A549 (cell line): ENCODE results near the gene KLF3. TPM values are rescaled to one million over a fixed set of nuclear protein-coding genes. Genes with fewer than 3 reads are reported as not detected.

ENCODE experiments used
- ATAC-seq, 2 experiments: fragments of 200-7000 bp in 1 of 2; fragments of >200 bp in 1 of 2; cut with Nextera tagmentation in 1 of 2; cut with Tn5 transposase in 1 of 2; 3 replicates each; pipeline versions ENCODE4 v1.8.0 to v1.9.1; 2018 to 2020; ENCODE audit warnings: mild to moderate bottlenecking in 1 of 2, moderate library complexity in 1 of 2
- CTCF ChIA-PET: fragments of 300-600 bp; sonication (Branson Sonifier 250); formaldehyde crosslinking; extraction: SDS; loops from one replicate; lab custom pipeline; 2021; ENCODE audit warnings: antibody characterized with exemption, inconsistent platforms; lab: Yijun Ruan, JAX
- POLR2A ChIA-PET: fragments of 350-600 bp; formaldehyde crosslinking; extraction: SDS; loops from one replicate; lab custom pipeline; 2021; ENCODE audit warnings: antibody characterized with exemption, inconsistent platforms; lab: Yijun Ruan, JAX
- DNase-seq, 2 experiments: peaks; one replicate each; pipeline versions ENCODE4 v3.0.0 to v3.0.0-alpha.2; 2011 to 2016; ENCODE audit warnings: low read depth in 1 of 2, low spot score in 1 of 2
- FAIRE-seq: peaks from 2 replicates; lab custom pipeline; 2011; peaks lifted over from hg19 to GRCh38; lab: Jason Lieb, UNC
- H3K27ac ChIP-seq, 2 experiments: fragments of >200 bp; sonication (Bioruptor Twin); formaldehyde crosslinking; 3 replicates each; pipeline ENCODE4 v1.5.1; 2016 to 2017
- H3K4me1 ChIP-seq: fragments of >200 bp; sonication (Bioruptor Twin); formaldehyde crosslinking; 3 replicates; pipeline ENCODE4 v1.6.1; 2016
- H3K4me2 ChIP-seq: fragments of >200 bp; sonication (Bioruptor Twin); formaldehyde crosslinking; 3 replicates; pipeline ENCODE4 v1.6.1; 2016
- H3K4me3 ChIP-seq: fragments of >200 bp; sonication (Bioruptor Twin); formaldehyde crosslinking; 3 replicates; pipeline ENCODE4 v1.5.1; 2016
- H3K9me3 ChIP-seq: fragments of >200 bp; sonication (Bioruptor Twin); formaldehyde crosslinking; 3 replicates; pipeline ENCODE4 v1.6.1; 2016
- BHLHE40 ChIP-seq: IDR thresholded peaks from 2 replicates; pipeline ENCODE4 v1.6.1; 2012; ENCODE audit warnings: low read depth, low read length, inconsistent platforms
- CBX8 ChIP-seq: fragments of 200-600 bp; sonication (generic); IDR thresholded peaks from 2 replicates; pipeline ENCODE4 v1.6.1; 2016
- CHD2 ChIP-seq: fragments of 150-350 bp; IDR thresholded peaks from 2 replicates; pipeline ENCODE4 v1.6.1; 2014; ENCODE audit warnings: low read length; ENCODE audit not compliant: partially characterized antibody
- CTCF ChIP-seq: fragments of >200 bp; sonication (Bioruptor Twin); formaldehyde crosslinking; IDR thresholded peaks from 3 replicates; pipeline ENCODE4 v1.5.1; 2016
- E2F6 ChIP-seq: IDR thresholded peaks from 2 replicates; pipeline ENCODE4 v1.6.1; 2012; ENCODE audit warnings: low read depth, borderline replicate concordance
- EHF ChIP-seq: fragments of 250-450 bp; sonication (Bioruptor Pico); IDR thresholded peaks from 2 replicates; pipeline ENCODE4 v1.5.0; 2020; ENCODE audit warnings: mild to moderate bottlenecking
- HDAC2 ChIP-seq: fragments of 200-600 bp; sonication (generic); IDR thresholded peaks from 2 replicates; pipeline ENCODE4 v1.6.1; 2016
- HES2 ChIP-seq: fragments of >200 bp; sonication (Bioruptor Twin); formaldehyde crosslinking; IDR thresholded peaks from 2 replicates; pipeline ENCODE4 v1.6.1; 2016
- HMGXB4 ChIP-seq: fragments of 250-450 bp; sonication (Bioruptor Pico); IDR thresholded peaks from 2 replicates; pipeline ENCODE4 v1.5.0; 2021; ENCODE audit warnings: mild to moderate bottlenecking, moderate library complexity, borderline replicate concordance
- HOXA7 ChIP-seq: fragments of 250-450 bp; sonication (Bioruptor Pico); IDR thresholded peaks from 2 replicates; pipeline ENCODE4 v1.5.0; 2020; ENCODE audit warnings: mild to moderate bottlenecking, moderate library complexity
- HOXB5 ChIP-seq: fragments of 250-450 bp; sonication (Bioruptor Pico); IDR thresholded peaks from 2 replicates; pipeline ENCODE4 v1.5.0; 2020; ENCODE audit warnings: mild to moderate bottlenecking, moderate library complexity
- JUN ChIP-seq, 2 experiments: fragments of >200 bp; sonication (Bioruptor Twin); formaldehyde crosslinking; IDR thresholded peaks; 2 replicates in 1 of 2; 3 replicates in 1 of 2; pipeline ENCODE4 v1.6.1; 2016 to 2017
- JUNB ChIP-seq: fragments of >200 bp; sonication (Bioruptor Twin); formaldehyde crosslinking; IDR thresholded peaks from 2 replicates; pipeline ENCODE4 v1.6.1; 2016
- KDM1A ChIP-seq: fragments of 200-600 bp; sonication (generic); IDR thresholded peaks from 2 replicates; pipeline ENCODE4 v1.6.1; 2016; ENCODE audit warnings: low read depth, mild to moderate bottlenecking
- KDM5A ChIP-seq: fragments of 200-600 bp; sonication (generic); IDR thresholded peaks from 2 replicates; pipeline ENCODE4 v1.6.1; 2016; ENCODE audit warnings: antibody characterized with exemption, mild to moderate bottlenecking
- MAFK ChIP-seq: fragments of 450-650 bp; IDR thresholded peaks from 2 replicates; pipeline ENCODE4 v1.6.1; 2014; ENCODE audit not compliant: partially characterized antibody
- NFE2L2 ChIP-seq: fragments of 150-350 bp; conservative IDR thresholded peaks from 2 replicates; pipeline ENCODE4 v1.6.1; 2014; ENCODE audit warnings: low read length
- PBX3 ChIP-seq: IDR thresholded peaks from 2 replicates; pipeline ENCODE4 v1.6.1; 2012
- RAD21 ChIP-seq, 2 experiments: fragments of >200 bp in 1 of 2; sonication (Bioruptor Twin) in 1 of 2; formaldehyde crosslinking in 1 of 2; IDR thresholded peaks in 1 of 2; conservative IDR thresholded peaks in 1 of 2; 2 replicates in 1 of 2; 3 replicates in 1 of 2; pipeline ENCODE4 v1.6.1; 2012 to 2018; ENCODE audit warnings: inconsistent platforms in 1 of 2
- RARB ChIP-seq: fragments of 250-450 bp; sonication (Bioruptor Pico); IDR thresholded peaks from 2 replicates; pipeline ENCODE4 v1.8.0; 2021; ENCODE audit warnings: mild to moderate bottlenecking, moderate library complexity
- RCOR1 ChIP-seq: fragments of 150-350 bp; IDR thresholded peaks from 2 replicates; pipeline ENCODE4 v1.6.1; 2014; ENCODE audit warnings: antibody characterized with exemption, low read length, low read depth
- RFX5 ChIP-seq: fragments of 450-650 bp; IDR thresholded peaks from 2 replicates; pipeline ENCODE4 v1.7.1; 2014; ENCODE audit warnings: antibody characterized with exemption, mild to moderate bottlenecking, moderate library complexity
- SMC3 ChIP-seq: fragments of >200 bp; sonication (Bioruptor Twin); formaldehyde crosslinking; IDR thresholded peaks from 3 replicates; pipeline ENCODE4 v1.6.1; 2018; ENCODE audit warnings: inconsistent platforms
- TFCP2L1 ChIP-seq: fragments of 250-450 bp; sonication (Bioruptor Pico); IDR thresholded peaks from 2 replicates; pipeline ENCODE4 v1.5.0; 2021; ENCODE audit warnings: mild to moderate bottlenecking
- TP53 ChIP-seq: fragments of 250-450 bp; sonication (Bioruptor Pico); IDR thresholded peaks from 2 replicates; pipeline ENCODE4 v1.5.0; 2021; ENCODE audit warnings: mild to moderate bottlenecking, moderate library complexity
- USF2 ChIP-seq: fragments of 450-650 bp; IDR thresholded peaks from 2 replicates; pipeline ENCODE4 v1.6.1; 2014; ENCODE audit warnings: antibody characterized with exemption
- ZFP36 ChIP-seq: fragments of 450-650 bp; IDR thresholded peaks from 2 replicates; pipeline ENCODE4 v1.6.1; 2014; ENCODE audit warnings: borderline replicate concordance; ENCODE audit not compliant: partially characterized antibody
- ZNF302 ChIP-seq: fragments of 250-450 bp; sonication (Bioruptor Pico); IDR thresholded peaks from 2 replicates; pipeline ENCODE4 v1.9.0; 2021; ENCODE audit warnings: inconsistent platforms, mild to moderate bottlenecking, moderate library complexity
- ZSCAN20 ChIP-seq: fragments of 250-450 bp; sonication (Bioruptor Pico); IDR thresholded peaks from 2 replicates; pipeline ENCODE4 v1.8.0; 2022; ENCODE audit warnings: mild to moderate bottlenecking, moderate library complexity
- WGBS: methylation state at CpG from one replicate; pipeline ENCODE4 v1.1.6; 2017; ENCODE audit errors: missing lambda C conversion rate; 5-methylcytosine and 5-hydroxymethylcytosine counted together
- polyA plus RNA-seq, 4 experiments: library from polyadenylated mRNA; depleted of rRNA in 3 of 4; stranded (reverse); fragments of >200 nt; fragmentation: RNase III in 1 of 4; extraction: RNeasy Plus Mini Kit Qiagen cat#74134 plus additional on column Dnase treatment in 1 of 4; gene quantifications; 2 replicates in 3 of 4; 3 replicates in 1 of 4; pipeline ENCODE4 v1.2.3, GENCODE V29; 2011 to 2017

Gene KLF3
- polyA plus RNA-seq, 2 of the 4 experiments (the other 2 are of a cell fraction), result 11.2 to 29.6 TPM

- H3K9me3 ChIP-seq, result no peaks in the 10 kb centered on the region
- CTCF ChIA-PET, result interaction anchor here (0.7 to 1.2 kb wide), 2 partner anchors 8 to 615 kb away, joined by 3 read pairs; no protein-coding TSS in a partner anchor
- no peak for FAIRE-seq
- POLR2A ChIA-PET, result no interaction called here
- H3K4me3 ChIP-seq, result no peak overlapping the region
- no peak overlapping the region for H3K27ac ChIP-seq
- TF ChIP-seq PBX3 (no peak), MAFK (no peak), EHF (no peak), RCOR1 (no peak), BHLHE40 (no peak), HOXB5 (no peak), TP53 (CRISPR knock-in tag) (no peak), ZFP36 (no peak), HOXA7 (CRISPR knock-in tag) (no peak), NFE2L2 (no peak), HDAC2 (no peak), CHD2 (no peak), JUNB (no peak), RARB (no peak), KDM5A (no peak)
- no peak overlapping the region for H3K4me2 ChIP-seq
- no peak for ATAC-seq
- WGBS, result 81% methylated on average over 2 of the region's 2 CpGs
- no peak for DNase-seq
- no peaks in the 10 kb centered on the region; the same call in 2 of the 3 replicates for H3K4me1 ChIP-seq
Observed at GRCh38 chr4:38684271-38684670, 20.3 kb downstream of the KLF3 start.

- Histone ChIP-seq H3K4me2 (no peak overlapping the region), H3K4me3 (no peak overlapping the region), H3K9me3 (no peaks in the 10 kb centered on the region), H3K27ac (no peak overlapping the region), H3K4me1 (no peaks in the 10 kb centered on the region; the same call in 2 of the 3 replicates)
- no peak for ATAC-seq
- CTCF ChIA-PET, result interaction anchor here (0.7 to 1.6 kb wide), 3 partner anchors 9 to 616 kb away, joined by 3 to 4 read pairs (median 3); no protein-coding TSS in a partner anchor
- FAIRE-seq, result no peak
- POLR2A ChIA-PET, result no interaction called here
- DNase-seq, result no peak
- no peak for TF ChIP-seq RFX5
- no peak for TF ChIP-seq RAD21 (conservative IDR thresholded peaks at IDR 0.05 in 1 of 2, IDR thresholded peaks at IDR 0.05 in 1 of 2)
- TF ChIP-seq HES2, result no peak
- no peak for TF ChIP-seq USF2
- TF ChIP-seq ZNF302 (CRISPR knock-in tag), result no peak
- TF ChIP-seq JUN (IDR thresholded peaks at IDR 0.05), result no peak
- no peak for TF ChIP-seq ZSCAN20 (CRISPR knock-in tag)
- no peak for TF ChIP-seq KDM5A
- no peak for TF ChIP-seq PBX3
- no peak for TF ChIP-seq TFCP2L1
- TF ChIP-seq KDM1A, result no peak
- no peak for TF ChIP-seq HMGXB4 (CRISPR knock-in tag)
- TF ChIP-seq E2F6, result no peak
- no peak for TF ChIP-seq CBX8
- no peak for TF ChIP-seq CTCF
- no peak for TF ChIP-seq SMC3
- TF ChIP-seq HDAC2, result no peak
- no peak for TF ChIP-seq JUNB
- TF ChIP-seq, all 56 proteins: peak for 0
- 88% methylated on average over 8 of the region's 8 CpGs for WGBS
Observed at GRCh38 chr4:38684951-38685844, 21.2 kb downstream of the KLF3 start.
